Nephron progenitor cell (in vitro differentiated cells): ENCODE data around the gene DNAJB12.

Experiments
- DNase-seq: peaks from one replicate; pipeline ENCODE4 v3.0.0; 2021
- H3K27ac Mint-ChIP-seq: 2 replicates; pipeline ENCODE4 v1.8.0; 2021; ENCODE audit warnings: mild to moderate bottlenecking, moderate library complexity, mixed read lengths
- H3K27me3 Mint-ChIP-seq: 2 replicates; pipeline ENCODE4 v1.8.0; 2021; ENCODE audit warnings: mild to moderate bottlenecking, low read depth, mixed read lengths; ENCODE audit not compliant: poor library complexity
- H3K36me3 Mint-ChIP-seq: 2 replicates; pipeline ENCODE4 v1.8.0; 2021; ENCODE audit warnings: low read depth, mixed read lengths
- H3K4me1 Mint-ChIP-seq: 2 replicates; pipeline ENCODE4 v1.8.0; 2021; ENCODE audit warnings: mixed read lengths
- H3K4me3 Mint-ChIP-seq: 2 replicates; pipeline ENCODE4 v1.8.0; 2021; ENCODE audit warnings: mild to moderate bottlenecking, moderate library complexity, mixed read lengths
- H3K9me3 Mint-ChIP-seq: 2 replicates; pipeline ENCODE4 v1.8.0; 2021; ENCODE audit warnings: mild to moderate bottlenecking, moderate library complexity, mixed read lengths
- TF ChIP-seq, protein P1 (sequence below): fragments of 200-600 bp; sonication (generic); IDR thresholded peaks from 2 replicates; pipeline ENCODE4 v1.5.0; 2021; ENCODE audit warnings: antibody characterized with exemption

DNAJB12 gene

DNA sequence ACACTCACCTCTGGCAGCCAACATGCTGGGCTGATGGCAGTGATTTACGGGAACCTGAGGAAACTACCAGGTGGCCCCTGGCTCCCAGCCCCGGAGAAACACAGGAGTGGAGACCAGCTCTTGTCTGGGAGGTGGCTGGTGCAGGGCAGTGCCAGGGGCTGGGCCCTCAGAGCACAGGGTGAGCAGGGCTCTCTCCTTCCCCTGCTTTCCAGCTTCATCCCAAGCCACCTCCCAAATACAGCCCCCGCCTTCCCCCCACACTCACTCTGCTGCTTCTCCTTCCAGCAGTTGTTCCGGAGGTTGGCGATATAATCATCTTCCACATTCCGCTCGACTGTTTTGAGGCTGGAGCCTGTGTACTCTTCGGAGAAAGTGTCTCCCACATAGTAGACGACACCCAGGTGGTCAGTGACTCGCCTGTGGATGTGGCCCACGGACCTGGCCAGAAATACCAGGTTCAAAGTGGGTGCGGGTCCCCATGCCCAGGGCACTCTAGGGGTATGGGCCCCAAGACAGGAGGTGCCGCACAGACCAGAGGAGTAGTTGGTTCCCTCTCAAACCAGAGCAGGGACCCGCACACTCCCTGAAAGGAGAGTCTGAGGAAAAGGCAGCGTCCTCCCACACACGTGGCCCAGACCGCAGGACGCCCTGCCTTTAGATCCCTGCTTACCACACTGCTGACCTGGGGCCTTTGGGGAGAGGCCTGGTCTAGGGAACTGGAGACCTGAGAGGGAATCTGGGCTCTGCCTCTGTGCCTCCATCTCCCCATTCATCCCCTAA, 18.3 kb downstream of the DNAJB12 start:
- peak overlapping the region; percentile 82 for H3K27ac Mint-ChIP-seq
- no peaks in the 10 kb centered on the region for H3K9me3 Mint-ChIP-seq
- TF ChIP-seq, protein P1, sequence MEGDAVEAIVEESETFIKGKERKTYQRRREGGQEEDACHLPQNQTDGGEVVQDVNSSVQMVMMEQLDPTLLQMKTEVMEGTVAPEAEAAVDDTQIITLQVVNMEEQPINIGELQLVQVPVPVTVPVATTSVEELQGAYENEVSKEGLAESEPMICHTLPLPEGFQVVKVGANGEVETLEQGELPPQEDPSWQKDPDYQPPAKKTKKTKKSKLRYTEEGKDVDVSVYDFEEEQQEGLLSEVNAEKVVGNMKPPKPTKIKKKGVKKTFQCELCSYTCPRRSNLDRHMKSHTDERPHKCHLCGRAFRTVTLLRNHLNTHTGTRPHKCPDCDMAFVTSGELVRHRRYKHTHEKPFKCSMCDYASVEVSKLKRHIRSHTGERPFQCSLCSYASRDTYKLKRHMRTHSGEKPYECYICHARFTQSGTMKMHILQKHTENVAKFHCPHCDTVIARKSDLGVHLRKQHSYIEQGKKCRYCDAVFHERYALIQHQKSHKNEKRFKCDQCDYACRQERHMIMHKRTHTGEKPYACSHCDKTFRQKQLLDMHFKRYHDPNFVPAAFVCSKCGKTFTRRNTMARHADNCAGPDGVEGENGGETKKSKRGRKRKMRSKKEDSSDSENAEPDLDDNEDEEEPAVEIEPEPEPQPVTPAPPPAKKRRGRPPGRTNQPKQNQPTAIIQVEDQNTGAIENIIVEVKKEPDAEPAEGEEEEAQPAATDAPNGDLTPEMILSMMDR: no peak
- peaks cover 28% of the 10 kb centered on the region for H3K36me3 Mint-ChIP-seq
- H3K27me3 Mint-ChIP-seq: no peaks in the 10 kb centered on the region
- H3K4me1 Mint-ChIP-seq: peaks cover 58% of the 10 kb centered on the region
- DNase-seq: no peak
- peak overlapping the region; percentile 13 for H3K4me3 Mint-ChIP-seq

DNA sequence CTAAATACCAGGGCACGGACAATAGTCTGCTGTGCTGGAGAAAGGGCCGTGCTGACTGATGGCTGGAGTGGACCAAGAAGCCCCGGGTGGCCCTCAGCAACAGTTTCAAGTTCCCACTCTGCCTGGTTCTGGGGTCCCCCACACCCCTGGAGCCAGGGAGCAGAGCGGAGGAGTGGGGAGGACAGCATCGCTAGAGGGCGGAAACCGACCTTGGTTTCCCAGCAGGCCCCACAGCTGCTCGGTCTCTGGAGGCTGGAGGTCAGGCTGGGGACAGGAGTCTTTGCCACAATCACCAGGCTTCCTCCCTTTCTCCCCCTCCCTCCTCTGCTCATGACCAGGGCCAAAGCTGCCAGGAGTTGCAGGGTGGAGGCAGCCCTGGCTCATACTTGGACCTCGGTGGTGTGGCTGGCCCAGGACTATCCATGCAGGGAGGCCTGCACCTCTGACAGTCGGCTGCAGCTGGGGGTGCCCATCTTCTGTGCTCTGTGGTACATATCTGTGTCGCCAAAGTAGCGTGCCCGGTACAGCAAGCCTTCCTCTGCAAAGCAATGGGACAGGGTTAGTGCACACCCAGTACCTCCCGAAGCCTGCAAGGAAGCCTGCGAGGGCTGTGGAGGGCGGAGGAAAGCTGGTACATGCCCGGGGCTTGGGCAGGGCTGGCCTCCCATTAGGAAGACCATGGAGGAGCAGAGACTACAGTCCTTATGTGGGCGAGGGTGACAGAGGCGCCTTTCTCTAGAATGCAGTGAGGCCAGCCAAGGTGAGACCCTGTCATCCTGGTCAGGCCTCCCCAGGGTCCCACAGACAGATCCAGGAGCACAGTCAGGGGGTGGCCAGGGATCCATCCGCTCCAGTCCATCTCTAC, 19.1 kb downstream of the DNAJB12 start:
- no peak overlapping the region for H3K4me3 Mint-ChIP-seq
- no peaks in the 10 kb centered on the region for H3K27me3 Mint-ChIP-seq
- TF ChIP-seq, protein P1: no peak
- no peak overlapping the region for H3K27ac Mint-ChIP-seq
- H3K4me1 Mint-ChIP-seq: peaks cover 67% of the 10 kb centered on the region
- peaks cover 22% of the 10 kb centered on the region for H3K36me3 Mint-ChIP-seq
- H3K9me3 Mint-ChIP-seq: no peaks in the 10 kb centered on the region
- DNase-seq: no peak

GRCh38 chr10:72334825-72335393, 19.8 kb downstream of the DNAJB12 start:
- H3K27me3 Mint-ChIP-seq: no peaks in the 10 kb centered on the region
- H3K9me3 Mint-ChIP-seq: no peaks in the 10 kb centered on the region
- H3K4me1 Mint-ChIP-seq: peaks cover 74% of the 10 kb centered on the region
- peaks cover 17% of the 10 kb centered on the region for H3K36me3 Mint-ChIP-seq
- TF ChIP-seq, protein P1: no peak
- no peak overlapping the region for H3K27ac Mint-ChIP-seq
- no peak for DNase-seq
- no peak overlapping the region for H3K4me3 Mint-ChIP-seq

DNA sequence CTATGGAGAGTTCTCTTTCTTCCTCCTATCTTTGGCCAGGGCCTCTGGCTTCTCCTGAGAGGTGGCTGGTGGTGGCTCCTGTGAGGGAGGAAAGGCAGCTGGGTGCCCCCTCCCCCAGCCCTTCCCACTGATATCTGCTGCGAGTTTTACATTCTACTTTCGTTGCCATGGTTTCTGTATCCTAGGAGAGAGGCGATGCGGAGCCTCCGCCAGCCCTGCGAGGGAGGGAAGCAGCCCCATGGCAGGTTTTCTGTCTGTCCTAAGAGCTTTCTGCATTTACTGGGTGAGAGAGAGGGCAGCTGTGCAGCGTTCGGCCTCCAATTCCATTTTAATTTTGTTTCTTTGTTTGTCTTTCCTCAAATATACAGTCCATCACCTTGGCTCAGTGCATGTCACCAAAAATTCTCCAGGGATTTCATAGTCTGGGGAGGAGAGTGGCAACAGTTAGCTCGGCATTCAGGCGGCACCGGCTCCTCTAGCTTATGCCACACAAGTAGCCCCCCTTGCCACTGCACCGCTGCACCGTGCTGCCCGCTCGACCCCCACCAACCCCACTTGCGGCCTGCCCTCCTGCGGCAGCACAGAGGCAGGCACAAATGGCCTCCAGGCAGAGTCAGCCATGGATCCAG, 20.4 kb downstream of the DNAJB12 start:
- H3K9me3 Mint-ChIP-seq: no peaks in the 10 kb centered on the region
- H3K27ac Mint-ChIP-seq: peak overlapping the region; percentile 81
- H3K4me3 Mint-ChIP-seq: peak overlapping the region; percentile 62
- TF ChIP-seq, protein P1: no peak
- H3K4me1 Mint-ChIP-seq: peaks cover 80% of the 10 kb centered on the region
- no peaks in the 10 kb centered on the region for H3K27me3 Mint-ChIP-seq
- peak; percentile 66 for DNase-seq
- peaks cover 17% of the 10 kb centered on the region for H3K36me3 Mint-ChIP-seq

- DNase-seq: no peak
- peaks cover 87% of the 10 kb centered on the region for H3K4me1 Mint-ChIP-seq
- no peaks in the 10 kb centered on the region for H3K9me3 Mint-ChIP-seq
- H3K36me3 Mint-ChIP-seq: peaks cover 15% of the 10 kb centered on the region
- H3K27ac Mint-ChIP-seq: peak overlapping the region; percentile 94
- no peaks in the 10 kb centered on the region for H3K27me3 Mint-ChIP-seq
- TF ChIP-seq, protein P1: no peak
- peak overlapping the region; percentile 39 for H3K4me3 Mint-ChIP-seq
Measured at GRCh38 chr10:72333112-72334015, 21.4 kb downstream of the DNAJB12 start.
